ENCODE data around the gene GAB1.

- TF ChIP-seq ZNF777 (tag by site-specific recombination; IDR thresholded peaks at IDR 0.05; ENCODE audit: borderline replicate concordance) (no peak), CTCF (tag by site-specific recombination; IDR thresholded peaks at IDR 0.05) (no peak), REST (tag by site-specific recombination; IDR thresholded peaks at IDR 0.05) (no peak), TSHZ1 (tag by site-specific recombination; IDR thresholded peaks at IDR 0.05; ENCODE audit: borderline replicate concordance) (no peak)
These were observed 114.5 kb downstream of the GAB1 start for GRCh38 chr4:143451186-143451585.
